Chondrocyte (in vitro differentiated cells): ENCODE results near the gene NUDT5. TPM values are rescaled to one million over a fixed set of nuclear protein-coding genes. Genes with fewer than 3 reads are reported as not detected.
A peak's percentile ranks its signal among the peaks of the same experiment; 100 is the strongest.

Source experiments
- DNase-seq: peaks from one replicate; pipeline ENCODE4 v3.0.0; 2021; ENCODE audit warnings: mixed read lengths, low spot score
- H3K27ac Mint-ChIP-seq: one replicate; pipeline ENCODE4 v1.8.0; 2021; ENCODE audit warnings: mild to moderate bottlenecking, moderate library complexity, mixed read lengths; ENCODE audit not compliant: unreplicated experiment
- H3K27me3 Mint-ChIP-seq: 2 replicates; pipeline ENCODE4 v1.8.0; 2021; ENCODE audit warnings: low read depth, mixed read lengths
- H3K36me3 Mint-ChIP-seq: 2 replicates; pipeline ENCODE4 v1.8.0; 2021; ENCODE audit warnings: low read depth, mixed read lengths
- H3K4me1 Mint-ChIP-seq: 2 replicates; pipeline ENCODE4 v1.8.0; 2021; ENCODE audit warnings: low read depth, mild to moderate bottlenecking, mixed read lengths
- H3K4me3 Mint-ChIP-seq: one replicate; pipeline ENCODE4 v1.8.0; 2021; ENCODE audit warnings: mild to moderate bottlenecking, moderate library complexity, mixed read lengths; ENCODE audit not compliant: unreplicated experiment
- H3K9me3 Mint-ChIP-seq: 2 replicates; pipeline ENCODE4 v1.8.0; 2021; ENCODE audit warnings: low read depth, mixed read lengths
- CTCF ChIP-seq: fragments of 200-600 bp; sonication (generic); IDR thresholded peaks from 2 replicates; pipeline ENCODE4 v1.5.0; 2021; ENCODE audit warnings: antibody characterized with exemption, mild to moderate bottlenecking, moderate library complexity
- long read RNA-seq: library from polyadenylated mRNA; stranded (forward); transcript quantifications from one replicate; pipeline ENCODE4 v2.0.0, GENCODE V29; 2021
- total RNA-seq: library from RNA; stranded (reverse); gene quantifications from 3 replicates; pipeline ENCODE4 v1.2.1, GENCODE V29; 2021

NUDT5 gene
- total RNA-seq, result 43.0 to 51.8 TPM (median 43.9 TPM) in 3 replicates
- long read RNA-seq, partial matches to known transcripts, result 2 of 8 reads
- long read RNA-seq, other reads (novel, unspliced or antisense), result 5 of 8 reads

- peak; percentile 95 for DNase-seq
- peaks cover 47% of the 10 kb centered on the region for H3K4me1 Mint-ChIP-seq
- H3K27ac Mint-ChIP-seq, result peak within 1 kb of the TSS; percentile 99
- H3K27me3 Mint-ChIP-seq, result no peaks in the 10 kb centered on the region
- H3K4me3 Mint-ChIP-seq, result peak within 1 kb of the TSS; percentile 92
- TF ChIP-seq CTCF, result peak; percentile 26
- peaks cover 6% of the 10 kb centered on the region for H3K36me3 Mint-ChIP-seq
- no peaks in the 10 kb centered on the region for H3K9me3 Mint-ChIP-seq
These were observed at the start of gene NUDT5, which contains the start of gene CDC123 for GRCh38 chr10:12195603-12196506. Gene NUDT5 (minus strand): TSS chr10:12195891. CDS start chr10:12186291, 9,600 bp downstream. Gene CDC123 (plus strand): TSS chr10:12196188. CDS start chr10:12196246, 58 bp downstream.

GRCh38 chr10:12243864-12244620, 48.4 kb upstream of the NUDT5 start:
- no peak overlapping the region for H3K4me3 Mint-ChIP-seq
- no peak overlapping the region for H3K27ac Mint-ChIP-seq
- no peaks in the 10 kb centered on the region for H3K27me3 Mint-ChIP-seq
- peaks cover 14% of the 10 kb centered on the region for H3K4me1 Mint-ChIP-seq
- no peak for TF ChIP-seq CTCF
- DNase-seq, result no peak
- H3K9me3 Mint-ChIP-seq, result no peaks in the 10 kb centered on the region
- H3K36me3 Mint-ChIP-seq, result peaks cover 31% of the 10 kb centered on the region

- Mint-ChIP-seq H3K27me3 (no peaks in the 10 kb centered on the region), H3K36me3 (peaks cover 29% of the 10 kb centered on the region), H3K27ac (peak overlapping the region; percentile 83), H3K9me3 (no peaks in the 10 kb centered on the region), H3K4me1 (peaks cover 19% of the 10 kb centered on the region), H3K4me3 (no peak overlapping the region)
- TF ChIP-seq CTCF, result no peak
- no peak for DNase-seq
These were observed 46.3 kb upstream of the NUDT5 start for GRCh38 chr10:12241810-12242529.

GRCh38 chr10:12238821-12239220, 43.1 kb upstream of the NUDT5 start:
- peaks cover 20% of the 10 kb centered on the region for H3K36me3 Mint-ChIP-seq
- peaks cover 40% of the 10 kb centered on the region for H3K4me1 Mint-ChIP-seq
- no peak for DNase-seq
- H3K27me3 Mint-ChIP-seq, result no peaks in the 10 kb centered on the region
- TF ChIP-seq CTCF, result no peak
- no peak overlapping the region for H3K27ac Mint-ChIP-seq
- no peaks in the 10 kb centered on the region for H3K9me3 Mint-ChIP-seq
- H3K4me3 Mint-ChIP-seq, result no peak overlapping the region
